ENCODE data around the gene HCST. TPM values are rescaled to one million over a fixed set of nuclear protein-coding genes. Genes with fewer than 3 reads are reported as not detected.

Gene HCST
- total and polyA plus RNA-seq, 2 donors, result 50.7 to 158 TPM

DNA sequence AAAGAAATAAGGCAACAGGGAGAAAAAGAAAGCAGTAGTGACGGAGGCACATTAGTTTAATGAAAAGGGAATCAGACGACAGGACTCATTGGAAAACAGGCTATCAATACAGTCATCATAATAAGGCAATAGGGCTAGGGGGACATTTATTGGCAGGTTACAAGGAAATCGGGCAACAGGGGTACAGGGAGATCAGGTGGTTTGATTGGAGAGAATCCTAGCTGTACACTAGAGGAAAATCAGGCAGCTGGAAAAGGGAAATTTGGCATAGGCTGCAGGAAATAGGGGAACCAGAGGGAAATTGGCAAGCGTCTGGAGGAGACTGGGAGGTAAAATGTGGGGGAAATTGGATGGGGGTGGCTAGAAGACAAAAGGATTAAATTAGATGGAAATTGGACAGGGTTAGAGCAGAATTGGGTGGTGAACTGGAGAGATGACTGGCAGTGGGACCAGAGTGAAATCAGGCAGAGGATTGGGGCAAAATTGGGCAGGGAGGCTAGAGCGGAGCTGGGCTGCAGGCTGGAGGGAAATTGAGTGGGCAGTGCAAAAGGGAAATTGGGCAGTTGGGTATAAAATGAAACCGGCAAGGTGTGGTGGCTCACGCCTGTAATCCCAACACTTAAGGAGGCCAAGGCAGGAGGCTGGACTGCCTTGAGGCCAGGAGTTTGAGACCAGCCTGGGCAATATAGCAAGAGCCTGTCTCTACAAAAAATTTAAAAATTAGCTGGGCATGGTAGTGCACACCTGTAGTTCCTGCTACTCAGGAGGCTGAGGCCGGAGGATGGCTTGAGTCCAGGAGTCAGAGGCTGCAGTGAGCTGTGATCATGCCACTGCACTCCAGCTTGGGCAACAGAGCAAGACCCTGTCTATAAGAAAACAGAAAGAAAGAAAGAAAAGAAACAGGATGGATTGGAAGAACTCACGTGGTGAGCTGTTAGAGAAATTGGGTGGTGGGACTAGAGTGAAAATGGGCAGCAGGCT lies 41.3 kb downstream of the HCST start:
- H3K27me3 ChIP-seq (ENCODE audit: control insufficient read depth in 2 of 2, insufficient read depth in 1 of 2, low read length in 1 of 2), result no peaks in the 10 kb centered on the region
- no peak for DNase-seq (ENCODE audit: low read depth in 6 of 9, low spot score in 9 of 9)
- no peaks in the 10 kb centered on the region for H3K4me1 ChIP-seq (ENCODE audit: control insufficient read depth in 2 of 2, insufficient read depth in 2 of 2, low read length in 2 of 2)
- H3K4me3 ChIP-seq (ENCODE audit: low read length in 2 of 2), result no peak overlapping the region
- peaks cover 0 to 2% of the 10 kb centered on the region in 2 donors for H3K9me3 ChIP-seq (ENCODE audit: control insufficient read depth in 2 of 2, insufficient read depth in 1 of 2, low read length in 1 of 2)
- 93% methylated on average over 9 of the region's 9 CpGs for WGBS
- H3K27ac ChIP-seq (ENCODE audit: low read depth in 1 of 2, low read length in 1 of 2), result no peak overlapping the region
- peaks cover 0 to 17% of the 10 kb centered on the region in 2 donors for H3K36me3 ChIP-seq (ENCODE audit: control insufficient read depth in 2 of 2, insufficient read depth in 2 of 2, low read length in 1 of 2)

DNA sequence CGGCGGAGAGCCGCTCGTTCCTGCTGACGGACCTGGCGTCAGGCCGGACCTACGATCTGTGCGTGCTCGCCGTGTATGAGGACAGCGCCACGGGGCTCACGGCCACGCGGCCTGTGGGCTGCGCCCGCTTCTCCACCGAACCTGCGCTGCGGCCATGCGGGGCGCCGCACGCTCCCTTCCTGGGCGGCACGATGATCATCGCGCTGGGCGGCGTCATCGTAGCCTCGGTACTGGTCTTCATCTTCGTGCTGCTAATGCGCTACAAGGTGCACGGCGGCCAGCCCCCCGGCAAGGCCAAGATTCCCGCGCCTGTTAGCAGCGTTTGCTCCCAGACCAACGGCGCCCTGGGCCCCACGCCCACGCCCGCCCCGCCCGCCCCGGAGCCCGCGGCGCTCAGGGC lies 42.2 kb downstream of the HCST start:
- WGBS, result 94% methylated on average over 52 of the region's 52 CpGs
- Histone ChIP-seq H3K4me3 (ENCODE audit: low read length in 2 of 2) (no peak overlapping the region), H3K36me3 (ENCODE audit: control insufficient read depth in 2 of 2, insufficient read depth in 2 of 2, low read length in 1 of 2) (peaks cover 0 to 14% of the 10 kb centered on the region in 2 donors), H3K9me3 (ENCODE audit: control insufficient read depth in 2 of 2, insufficient read depth in 1 of 2, low read length in 1 of 2) (no peaks in the 10 kb centered on the region), H3K27me3 (ENCODE audit: control insufficient read depth in 2 of 2, insufficient read depth in 1 of 2, low read length in 1 of 2) (no peaks in the 10 kb centered on the region), H3K4me1 (ENCODE audit: control insufficient read depth in 2 of 2, insufficient read depth in 2 of 2, low read length in 2 of 2) (no peaks in the 10 kb centered on the region), H3K27ac (ENCODE audit: low read depth in 1 of 2, low read length in 1 of 2) (no peak overlapping the region)
- DNase-seq (ENCODE audit: low read depth in 6 of 9, low spot score in 9 of 9), result no peak

GRCh38 chr19:35945121-35945790 lies 42.9 kb downstream of the HCST start:
- no peak overlapping the region for H3K27ac ChIP-seq (ENCODE audit: low read depth in 1 of 2, low read length in 1 of 2)
- H3K9me3 ChIP-seq (ENCODE audit: control insufficient read depth in 2 of 2, insufficient read depth in 1 of 2, low read length in 1 of 2), result no peaks in the 10 kb centered on the region
- DNase-seq (ENCODE audit: low read depth in 6 of 9, low spot score in 9 of 9), result no peak
- no peaks in the 10 kb centered on the region for H3K4me1 ChIP-seq (ENCODE audit: control insufficient read depth in 2 of 2, insufficient read depth in 2 of 2, low read length in 2 of 2)
- H3K4me3 ChIP-seq (ENCODE audit: low read length in 2 of 2), result no peak overlapping the region
- 95% methylated on average over 11 of the region's 11 CpGs for WGBS
- H3K36me3 ChIP-seq (ENCODE audit: control insufficient read depth in 2 of 2, insufficient read depth in 2 of 2, low read length in 1 of 2), result peaks cover 0 to 7% of the 10 kb centered on the region in 2 donors
- H3K27me3 ChIP-seq (ENCODE audit: control insufficient read depth in 2 of 2, insufficient read depth in 1 of 2, low read length in 1 of 2), result no peaks in the 10 kb centered on the region

- no peaks in the 10 kb centered on the region for H3K4me1 ChIP-seq (ENCODE audit: control insufficient read depth in 2 of 2, insufficient read depth in 2 of 2, low read length in 2 of 2)
- no peak overlapping the region for H3K4me3 ChIP-seq (ENCODE audit: low read length in 2 of 2)
- H3K27me3 ChIP-seq (ENCODE audit: control insufficient read depth in 2 of 2, insufficient read depth in 1 of 2, low read length in 1 of 2), result no peaks in the 10 kb centered on the region
- no peaks in the 10 kb centered on the region for H3K9me3 ChIP-seq (ENCODE audit: control insufficient read depth in 2 of 2, insufficient read depth in 1 of 2, low read length in 1 of 2)
- DNase-seq (ENCODE audit: low read depth in 6 of 9, low spot score in 9 of 9), result no peak
- peaks cover 0 to 5% of the 10 kb centered on the region in 2 donors for H3K36me3 ChIP-seq (ENCODE audit: control insufficient read depth in 2 of 2, insufficient read depth in 2 of 2, low read length in 1 of 2)
- no peak overlapping the region for H3K27ac ChIP-seq (ENCODE audit: low read depth in 1 of 2, low read length in 1 of 2)
- WGBS, result 98% methylated on average over 4 of the region's 4 CpGs
These were observed 43.9 kb downstream of the HCST start for GRCh38 chr19:35946203-35946602.

DNA sequence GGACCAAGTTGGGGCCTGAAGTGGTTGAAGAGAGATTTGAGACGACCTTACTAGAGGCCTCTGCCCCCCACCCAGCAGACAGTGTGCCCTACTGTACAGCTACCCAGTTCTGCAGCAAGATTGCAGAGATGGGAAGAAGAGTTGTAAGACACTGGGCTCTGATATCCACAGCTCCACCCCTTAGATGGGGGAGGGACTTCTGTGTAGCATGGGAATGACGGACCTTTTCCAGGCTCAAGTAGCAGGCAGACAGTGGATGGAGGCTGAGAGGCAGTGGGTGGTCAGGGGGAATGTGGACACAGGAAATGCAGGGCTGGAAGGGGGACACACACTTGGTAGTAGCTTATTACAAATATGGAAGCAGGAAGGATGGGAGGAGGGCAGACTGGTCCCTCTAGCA lies 46.8 kb downstream of the HCST start:
- Histone ChIP-seq H3K4me3 (ENCODE audit: low read length in 2 of 2) (no peak overlapping the region), H3K9me3 (ENCODE audit: control insufficient read depth in 2 of 2, insufficient read depth in 1 of 2, low read length in 1 of 2) (no peaks in the 10 kb centered on the region), H3K27me3 (ENCODE audit: control insufficient read depth in 2 of 2, insufficient read depth in 1 of 2, low read length in 1 of 2) (no peaks in the 10 kb centered on the region), H3K4me1 (ENCODE audit: control insufficient read depth in 2 of 2, insufficient read depth in 2 of 2, low read length in 2 of 2) (peaks cover 16 to 21% of the 10 kb centered on the region in 2 donors), H3K27ac (ENCODE audit: low read depth in 1 of 2, low read length in 1 of 2) (no peak overlapping the region), H3K36me3 (ENCODE audit: control insufficient read depth in 2 of 2, insufficient read depth in 2 of 2, low read length in 1 of 2) (peaks cover 0 to 5% of the 10 kb centered on the region in 2 donors)
- WGBS, result 82% methylated on average over 2 of the region's 2 CpGs
- DNase-seq (ENCODE audit: low read depth in 6 of 9, low spot score in 9 of 9), result no peak

Other genes with a start within 250 kb of the HCST start
- gene UPK1A, start 236.0 kb upstream of the HCST start, total RNA-seq, result not detected
- gene UPK1A, start 236.0 kb upstream of the HCST start, polyA plus RNA-seq, result 0.94 TPM
- gene ZBTB32, start 198.0 kb upstream of the HCST start, total RNA-seq, result 0.09 TPM
- gene ZBTB32, start 198.0 kb upstream of the HCST start, polyA plus RNA-seq, result 2.0 TPM
- 5.2 TPM for gene KMT2B, start 184.5 kb upstream of the HCST start, total RNA-seq
- 39.0 TPM for gene KMT2B, start 184.5 kb upstream of the HCST start, polyA plus RNA-seq
- 12.2 TPM for gene IGFLR1, start 160.1 kb upstream of the HCST start, total RNA-seq
- gene IGFLR1, start 160.1 kb upstream of the HCST start, polyA plus RNA-seq, result 67.8 TPM
- 19.8 TPM for gene U2AF1L4, start 157.1 kb upstream of the HCST start, total RNA-seq
- gene U2AF1L4, start 157.1 kb upstream of the HCST start, polyA plus RNA-seq, result 45.0 TPM
- gene PSENEN, start 156.9 kb upstream of the HCST start, total RNA-seq, result 65.1 TPM
- gene PSENEN, start 156.9 kb upstream of the HCST start, polyA plus RNA-seq, result 104 TPM
- 7.6 TPM for gene LIN37, start 154.0 kb upstream of the HCST start, total RNA-seq
- gene LIN37, start 154.0 kb upstream of the HCST start, polyA plus RNA-seq, result 24.2 TPM
- 0.28 TPM for gene HSPB6, start 145.5 kb upstream of the HCST start, total RNA-seq
- 18.9 TPM for gene HSPB6, start 145.5 kb upstream of the HCST start, polyA plus RNA-seq
- gene PROSER3, start 144.4 kb upstream of the HCST start, total RNA-seq, result 2.0 TPM
- 10.0 TPM for gene PROSER3, start 144.4 kb upstream of the HCST start, polyA plus RNA-seq
- gene ARHGAP33, start 127.0 kb upstream of the HCST start, total RNA-seq, result 1.5 TPM
- 18.6 TPM for gene ARHGAP33, start 127.0 kb upstream of the HCST start, polyA plus RNA-seq
- gene PRODH2, start 89.7 kb upstream of the HCST start, total RNA-seq, result 0.19 TPM
- gene PRODH2, start 89.7 kb upstream of the HCST start, polyA plus RNA-seq, result 0.23 TPM
- gene NPHS1, start 50.0 kb upstream of the HCST start, total RNA-seq, result 2.4 TPM
- gene NPHS1, start 50.0 kb upstream of the HCST start, polyA plus RNA-seq, result 0.34 TPM
- 2.2 TPM for gene KIRREL2, start 45.6 kb upstream of the HCST start, total RNA-seq
- gene KIRREL2, start 45.6 kb upstream of the HCST start, polyA plus RNA-seq, result 0.75 TPM
- 2.5 TPM for gene APLP1, start 34.0 kb upstream of the HCST start, total RNA-seq
- gene APLP1, start 34.0 kb upstream of the HCST start, polyA plus RNA-seq, result 3.3 TPM
- 12.0 TPM for gene NFKBID, start 2.0 kb upstream of the HCST start, total RNA-seq
- gene NFKBID, start 2.0 kb upstream of the HCST start, polyA plus RNA-seq, result 29.8 TPM
- 52.6 TPM for gene TYROBP, start 5.8 kb downstream of the HCST start, total RNA-seq
- gene TYROBP, start 5.8 kb downstream of the HCST start, polyA plus RNA-seq, result 162 TPM
- 0.47 TPM for gene LRFN3, start 33.8 kb downstream of the HCST start, total RNA-seq
- 1.6 TPM for gene LRFN3, start 33.8 kb downstream of the HCST start, polyA plus RNA-seq
- gene SDHAF1, start 92.7 kb downstream of the HCST start, total RNA-seq, result 28.8 TPM
- 27.2 TPM for gene SDHAF1, start 92.7 kb downstream of the HCST start, polyA plus RNA-seq
- 3.1 TPM for gene SYNE4, start 106.3 kb downstream of the HCST start, total RNA-seq
- gene SYNE4, start 106.3 kb downstream of the HCST start, polyA plus RNA-seq, result 5.8 TPM
- 14.1 TPM for gene ALKBH6, start 111.7 kb downstream of the HCST start, total RNA-seq
- gene ALKBH6, start 111.7 kb downstream of the HCST start, polyA plus RNA-seq, result 33.9 TPM
- 3.6 TPM for gene CLIP3, start 130.3 kb downstream of the HCST start, total RNA-seq
- gene CLIP3, start 130.3 kb downstream of the HCST start, polyA plus RNA-seq, result 6.7 TPM
- gene THAP8, start 151.8 kb downstream of the HCST start, total RNA-seq, result 5.4 TPM
- gene THAP8, start 151.8 kb downstream of the HCST start, polyA plus RNA-seq, result 5.7 TPM
- gene WDR62, start 152.4 kb downstream of the HCST start, total RNA-seq, result 4.6 TPM
- gene WDR62, start 152.4 kb downstream of the HCST start, polyA plus RNA-seq, result 2.4 TPM
- gene OVOL3, start 208.6 kb downstream of the HCST start, total RNA-seq, result not detected
- 0.11 TPM for gene OVOL3, start 208.6 kb downstream of the HCST start, polyA plus RNA-seq
- 81.7 TPM for gene POLR2I, start 212.3 kb downstream of the HCST start, total RNA-seq
- gene POLR2I, start 212.3 kb downstream of the HCST start, polyA plus RNA-seq, result 58.2 TPM
- gene TBCB, start 212.9 kb downstream of the HCST start, total RNA-seq, result 186 TPM
- gene TBCB, start 212.9 kb downstream of the HCST start, polyA plus RNA-seq, result 159 TPM
- gene CAPNS1, start 237.5 kb downstream of the HCST start, total RNA-seq, result 254 TPM
- gene CAPNS1, start 237.5 kb downstream of the HCST start, polyA plus RNA-seq, result 380 TPM
- 45.0 TPM for gene COX7A1, start 249.9 kb downstream of the HCST start, total RNA-seq
- gene COX7A1, start 249.9 kb downstream of the HCST start, polyA plus RNA-seq, result 40.4 TPM